Ectodermal cell (in vitro differentiated cells): ENCODE data around the gene TATDN2. TPM values are rescaled to one million over a fixed set of nuclear protein-coding genes. Genes with fewer than 3 reads are reported as not detected.
A peak's percentile ranks its signal among the peaks of the same experiment; 100 is the strongest.

Source experiments
- H3K27ac ChIP-seq: 2 replicates; pipeline ENCODE4 v1.7.0; 2013; ENCODE audit warnings: mild to moderate bottlenecking, low read depth, low read length; ENCODE audit not compliant: insufficient read depth, poor library complexity, severe bottlenecking
- H3K27me3 ChIP-seq: 2 replicates; pipeline ENCODE4 v1.7.0; 2013; ENCODE audit warnings: mild to moderate bottlenecking, low read length; ENCODE audit not compliant: insufficient read depth, control insufficient read depth, poor library complexity, severe bottlenecking
- H3K36me3 ChIP-seq: one replicate; pipeline ENCODE4 v1.7.0; 2013; ENCODE audit warnings: low read length; ENCODE audit not compliant: control insufficient read depth, insufficient read depth
- H3K4me1 ChIP-seq: one replicate; pipeline ENCODE4 v1.7.0; 2013; ENCODE audit warnings: low read length; ENCODE audit not compliant: control insufficient read depth, insufficient read depth
- H3K4me3 ChIP-seq: 2 replicates; pipeline ENCODE4 v1.7.0; 2013; ENCODE audit warnings: low read depth, low read length, control low read depth; ENCODE audit not compliant: insufficient read depth
- H3K9me3 ChIP-seq: 2 replicates; pipeline ENCODE4 v1.7.0; 2013; ENCODE audit warnings: mild to moderate bottlenecking, low read length, moderate library complexity; ENCODE audit not compliant: control insufficient read depth
- WGBS, 2 experiments: methylation state at CpG; one replicate each; pipeline ENCODE4 v1.1.7; 2013; ENCODE audit warnings: missing lambda C conversion rate in 2 of 2; 5-methylcytosine and 5-hydroxymethylcytosine counted together
- polyA plus RNA-seq, 4 experiments: library from polyadenylated mRNA; stranded (reverse); fragments of 50-300 nt; gene quantifications; one replicate each; pipeline ENCODE4 v1.2.3, GENCODE V29; 2013

TATDN2 gene
- 27.5 TPM for polyA plus RNA-seq (2013, experiment 1 of 4)
- 21.6 TPM for polyA plus RNA-seq (2013, experiment 2 of 4)
- polyA plus RNA-seq (2013, experiment 3 of 4), result 16.6 TPM
- polyA plus RNA-seq (2013, experiment 4 of 4), result 19.5 TPM

- no peaks in the 10 kb centered on the region for H3K4me1 ChIP-seq
- H3K4me3 ChIP-seq, result peak within 1 kb of the TSS; percentile 78
- no peaks in the 10 kb centered on the region for H3K27me3 ChIP-seq
- no peak within 1 kb of the TSS for H3K27ac ChIP-seq
- no peaks in the 10 kb centered on the region for H3K9me3 ChIP-seq
- WGBS, 2 experiments, result 0 to 1% methylated on average over 80 of the region's 80 CpGs
- no peaks in the 10 kb centered on the region for H3K36me3 ChIP-seq
These were observed at the start of gene TATDN2 for GRCh38 chr3:10248184-10248983. Gene TATDN2 (plus strand): TSS chr3:10248459. CDS start chr3:10249201, 742 bp downstream.

- no peaks in the 10 kb centered on the region for H3K9me3 ChIP-seq
- no peaks in the 10 kb centered on the region for H3K36me3 ChIP-seq
- H3K4me3 ChIP-seq, result no peak overlapping the region
- WGBS, 2 experiments, result 89 to 90% methylated on average over 12 of the region's 12 CpGs
- no peak overlapping the region for H3K27ac ChIP-seq
- H3K27me3 ChIP-seq, result no peaks in the 10 kb centered on the region
- H3K4me1 ChIP-seq, result peaks cover 2% of the 10 kb centered on the region
These were observed 49.3 kb upstream of the TATDN2 start for GRCh38 chr3:10198761-10199649.

- no peak overlapping the region for H3K4me3 ChIP-seq
- no peaks in the 10 kb centered on the region for H3K4me1 ChIP-seq
- H3K27me3 ChIP-seq, result no peaks in the 10 kb centered on the region
- H3K27ac ChIP-seq, result no peak overlapping the region
- WGBS, 2 experiments, result 100% methylated on average over 2 of the region's 2 CpGs; no CpG with 5 or more reads in 1 of the 2 experiments
- no peaks in the 10 kb centered on the region for H3K36me3 ChIP-seq
- no peaks in the 10 kb centered on the region for H3K9me3 ChIP-seq
These were observed 43.3 kb upstream of the TATDN2 start for GRCh38 chr3:10204921-10205320.

- H3K27me3 ChIP-seq, result no peaks in the 10 kb centered on the region
- H3K36me3 ChIP-seq, result no peaks in the 10 kb centered on the region
- WGBS, 2 experiments, result 93% methylated on average over 7 of the region's 7 CpGs
- no peaks in the 10 kb centered on the region for H3K9me3 ChIP-seq
- H3K4me1 ChIP-seq, result no peaks in the 10 kb centered on the region
- H3K27ac ChIP-seq, result no peak overlapping the region
- H3K4me3 ChIP-seq, result no peak overlapping the region
These were observed 42.7 kb upstream of the TATDN2 start for GRCh38 chr3:10205451-10206165.

GRCh38 chr3:10206166-10206511 is 42.1 kb upstream of the TATDN2 start:
- Histone ChIP-seq H3K9me3 (no peaks in the 10 kb centered on the region), H3K27ac (no peak overlapping the region), H3K36me3 (no peaks in the 10 kb centered on the region), H3K27me3 (no peaks in the 10 kb centered on the region), H3K4me3 (no peak overlapping the region), H3K4me1 (no peaks in the 10 kb centered on the region)
- whole genome bisulfite sequencing, 2 experiments, result 83 to 91% methylated on average over 5 of the region's 5 CpGs

GRCh38 chr3:10213156-10213792 is 35.0 kb upstream of the TATDN2 start:
- no peak overlapping the region for H3K4me3 ChIP-seq
- 87 to 92% methylated on average over 9 of the region's 9 CpGs for WGBS, 2 experiments

GRCh38 chr3:10215578-10216368 is 32.5 kb upstream of the TATDN2 start:
- Histone ChIP-seq H3K9me3 (no peaks in the 10 kb centered on the region), H3K27ac (no peak overlapping the region), H3K27me3 (no peaks in the 10 kb centered on the region), H3K4me3 (no peak overlapping the region), H3K4me1 (no peaks in the 10 kb centered on the region), H3K36me3 (no peaks in the 10 kb centered on the region)
- 91 to 92% methylated on average over 6 of the region's 6 CpGs for whole genome bisulfite sequencing, 2 experiments

More at GRCh38 chr3:10213156-10213792, 35.0 kb upstream of the TATDN2 start:
- Histone ChIP-seq H3K27me3 (no peaks in the 10 kb centered on the region), H3K4me1 (no peaks in the 10 kb centered on the region), H3K36me3 (no peaks in the 10 kb centered on the region), H3K9me3 (no peaks in the 10 kb centered on the region), H3K27ac (no peak overlapping the region)

- H3K4me3 ChIP-seq, result no peak overlapping the region
- H3K36me3 ChIP-seq, result no peaks in the 10 kb centered on the region
- 84% methylated on average over 3 of the region's 3 CpGs for WGBS, 2 experiments
These were observed 30.9 kb upstream of the TATDN2 start for GRCh38 chr3:10217359-10217758.

GRCh38 chr3:10219737-10220136 is 28.5 kb upstream of the TATDN2 start:
- no peaks in the 10 kb centered on the region for H3K4me1 ChIP-seq
- H3K27me3 ChIP-seq, result no peaks in the 10 kb centered on the region
- H3K9me3 ChIP-seq, result no peaks in the 10 kb centered on the region
- no peak overlapping the region for H3K27ac ChIP-seq
- no peak overlapping the region for H3K4me3 ChIP-seq
- no peaks in the 10 kb centered on the region for H3K36me3 ChIP-seq
- 89 to 93% methylated on average over 9 of the region's 9 CpGs for WGBS, 2 experiments

More at GRCh38 chr3:10217359-10217758, 30.9 kb upstream of the TATDN2 start:
- no peaks in the 10 kb centered on the region for H3K27me3 ChIP-seq
- no peak overlapping the region for H3K27ac ChIP-seq
- no peaks in the 10 kb centered on the region for H3K4me1 ChIP-seq
- H3K9me3 ChIP-seq, result no peaks in the 10 kb centered on the region
